ENCODE results near the gene LRRC45. TPM values are rescaled to one million over a fixed set of nuclear protein-coding genes. Genes with fewer than 3 reads are reported as not detected.

Gene LRRC45
- polyA plus RNA-seq, 1 donor (not counting 4 experiments of a cell fraction or from before 2014, with no cell fraction given), result 2.5 TPM

DNA sequence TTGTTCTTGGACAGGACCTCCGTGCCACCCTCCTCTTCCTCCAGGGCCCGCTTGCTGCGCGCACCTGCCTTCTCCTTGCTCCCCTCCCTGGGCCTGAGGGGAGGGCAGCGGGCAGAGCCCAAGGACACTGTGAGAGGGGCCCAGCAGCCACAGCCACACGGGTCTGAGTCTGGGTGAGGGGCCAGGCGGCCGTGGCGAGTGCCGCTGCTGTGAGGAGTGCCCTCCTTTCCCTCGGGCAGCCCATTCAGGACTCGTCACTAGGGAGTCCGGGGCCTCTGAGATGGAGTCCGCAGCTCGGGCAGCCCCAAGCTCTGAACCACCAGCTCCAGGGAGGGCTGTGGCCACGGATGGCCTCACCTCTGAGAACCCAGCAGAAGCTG lies 36.9 kb downstream of the LRRC45 start:
- peaks cover 7% of the 10 kb centered on the region for H3K4me1 ChIP-seq (ENCODE audit: control insufficient read depth, extremely low read depth, insufficient read depth, low read length)
- peaks cover 9% of the 10 kb centered on the region for H4K20me1 ChIP-seq (ENCODE audit: control insufficient read depth, extremely low read depth, insufficient read depth, low read length)
- DNase-seq (ENCODE audit: low read depth, low spot score) (no peak), FAIRE-seq (no peak)
- no peaks in the 10 kb centered on the region for H3K9me3 ChIP-seq (ENCODE audit: control insufficient read depth, low read depth, low read length)
- peaks cover 39 to 40% of the 10 kb centered on the region in 2 experiments for H3K36me3 ChIP-seq (ENCODE audit: control insufficient read depth in 2 of 2, extremely low read depth in 1 of 2, insufficient read depth in 2 of 2, low read length in 2 of 2)
- no peak overlapping the region for H3K27ac ChIP-seq (ENCODE audit: control insufficient read depth, insufficient read depth, low read length)
- H3K9me1 ChIP-seq (ENCODE audit: control insufficient read depth, extremely low read depth, insufficient read depth, low read length), result no peaks in the 10 kb centered on the region
- H3K4me3 ChIP-seq (ENCODE audit: control insufficient read depth in 2 of 3, extremely low read depth in 1 of 3, insufficient read depth in 2 of 3, low read depth in 1 of 3, low read length in 3 of 3), result no peak overlapping the region
- dilution Hi-C loops (cut with MboI; ENCODE audit: extremely low pct_ligation_motif_present, low sequenced_read_pairs), result no loop called here
- no peak for TF ChIP-seq EZH2 (IDR thresholded peaks at IDR 0.05; ENCODE audit: low read length)
- TF ChIP-seq, protein P1, sequence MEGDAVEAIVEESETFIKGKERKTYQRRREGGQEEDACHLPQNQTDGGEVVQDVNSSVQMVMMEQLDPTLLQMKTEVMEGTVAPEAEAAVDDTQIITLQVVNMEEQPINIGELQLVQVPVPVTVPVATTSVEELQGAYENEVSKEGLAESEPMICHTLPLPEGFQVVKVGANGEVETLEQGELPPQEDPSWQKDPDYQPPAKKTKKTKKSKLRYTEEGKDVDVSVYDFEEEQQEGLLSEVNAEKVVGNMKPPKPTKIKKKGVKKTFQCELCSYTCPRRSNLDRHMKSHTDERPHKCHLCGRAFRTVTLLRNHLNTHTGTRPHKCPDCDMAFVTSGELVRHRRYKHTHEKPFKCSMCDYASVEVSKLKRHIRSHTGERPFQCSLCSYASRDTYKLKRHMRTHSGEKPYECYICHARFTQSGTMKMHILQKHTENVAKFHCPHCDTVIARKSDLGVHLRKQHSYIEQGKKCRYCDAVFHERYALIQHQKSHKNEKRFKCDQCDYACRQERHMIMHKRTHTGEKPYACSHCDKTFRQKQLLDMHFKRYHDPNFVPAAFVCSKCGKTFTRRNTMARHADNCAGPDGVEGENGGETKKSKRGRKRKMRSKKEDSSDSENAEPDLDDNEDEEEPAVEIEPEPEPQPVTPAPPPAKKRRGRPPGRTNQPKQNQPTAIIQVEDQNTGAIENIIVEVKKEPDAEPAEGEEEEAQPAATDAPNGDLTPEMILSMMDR (optimal IDR thresholded peaks at IDR 0.05 in 1 of 3, IDR thresholded peaks at IDR 0.05 in 1 of 3, conservative IDR thresholded peaks at IDR 0.05 in 1 of 3; ENCODE audit: extremely low read depth in 1 of 3, insufficient read depth in 2 of 3, low read length in 3 of 3), result no peak
- H3K27me3 ChIP-seq (ENCODE audit: control insufficient read depth, extremely low read depth, insufficient read depth, low read length), result no peaks in the 10 kb centered on the region
- H3K9ac ChIP-seq (ENCODE audit: control insufficient read depth, extremely low read depth, insufficient read depth, low read length), result no peak overlapping the region
- H2AFZ ChIP-seq (ENCODE audit: control insufficient read depth, low read length), result no peak overlapping the region
- peaks cover 17% of the 10 kb centered on the region for H3K79me2 ChIP-seq (ENCODE audit: control insufficient read depth, insufficient read depth, low read length)
- no peak overlapping the region for H3K4me2 ChIP-seq (ENCODE audit: control insufficient read depth, extremely low read depth, insufficient read depth, low read depth, low read length)

DNA sequence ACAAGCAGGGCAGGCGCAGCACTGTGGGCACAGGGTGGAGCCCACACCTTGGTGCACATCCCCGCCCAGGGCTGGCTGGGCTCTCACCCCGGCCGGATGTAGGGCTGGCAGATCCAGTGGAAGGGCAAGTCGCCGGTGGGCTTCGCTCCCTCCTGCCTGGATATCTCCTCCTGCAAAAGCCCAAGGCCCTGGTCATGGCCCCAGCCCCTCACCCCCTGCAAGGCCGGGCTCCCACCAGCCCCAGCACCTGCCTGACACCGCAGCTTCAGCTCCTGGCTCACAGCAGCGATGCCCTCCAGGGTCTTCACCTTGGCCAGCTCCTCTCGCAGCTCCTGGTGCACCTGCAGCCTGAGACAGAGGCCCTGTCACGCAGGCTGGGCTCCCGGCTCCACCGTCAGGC lies 37.5 kb downstream of the LRRC45 start:
- FAIRE-seq (no peak), DNase-seq (ENCODE audit: low read depth, low spot score) (no peak)
- H3K4me1 ChIP-seq (ENCODE audit: control insufficient read depth, extremely low read depth, insufficient read depth, low read length), result peaks cover 7% of the 10 kb centered on the region
- H2AFZ ChIP-seq (ENCODE audit: control insufficient read depth, low read length), result no peak overlapping the region
- H3K27me3 ChIP-seq (ENCODE audit: control insufficient read depth, extremely low read depth, insufficient read depth, low read length), result no peaks in the 10 kb centered on the region
- H3K9me3 ChIP-seq (ENCODE audit: control insufficient read depth, low read depth, low read length), result no peaks in the 10 kb centered on the region
- peaks cover 35 to 36% of the 10 kb centered on the region in 2 experiments for H3K36me3 ChIP-seq (ENCODE audit: control insufficient read depth in 2 of 2, extremely low read depth in 1 of 2, insufficient read depth in 2 of 2, low read length in 2 of 2)
- peaks cover 20% of the 10 kb centered on the region for H3K79me2 ChIP-seq (ENCODE audit: control insufficient read depth, insufficient read depth, low read length)
- no peak overlapping the region for H3K4me3 ChIP-seq (ENCODE audit: control insufficient read depth in 2 of 3, extremely low read depth in 1 of 3, insufficient read depth in 2 of 3, low read depth in 1 of 3, low read length in 3 of 3)
- H4K20me1 ChIP-seq (ENCODE audit: control insufficient read depth, extremely low read depth, insufficient read depth, low read length), result peaks cover 9% of the 10 kb centered on the region
- H3K9me1 ChIP-seq (ENCODE audit: control insufficient read depth, extremely low read depth, insufficient read depth, low read length), result no peaks in the 10 kb centered on the region
- H3K4me2 ChIP-seq (ENCODE audit: control insufficient read depth, extremely low read depth, insufficient read depth, low read depth, low read length), result no peak overlapping the region
- dilution Hi-C loops (cut with MboI; ENCODE audit: extremely low pct_ligation_motif_present, low sequenced_read_pairs), result no loop called here
- TF ChIP-seq EZH2 (IDR thresholded peaks at IDR 0.05; ENCODE audit: low read length), result no peak
- TF ChIP-seq, protein P1 (optimal IDR thresholded peaks at IDR 0.05 in 1 of 3, IDR thresholded peaks at IDR 0.05 in 1 of 3, conservative IDR thresholded peaks at IDR 0.05 in 1 of 3; ENCODE audit: extremely low read depth in 1 of 3, insufficient read depth in 2 of 3, low read length in 3 of 3), result no peak
- H3K9ac ChIP-seq (ENCODE audit: control insufficient read depth, extremely low read depth, insufficient read depth, low read length), result no peak overlapping the region
- no peak overlapping the region for H3K27ac ChIP-seq (ENCODE audit: control insufficient read depth, insufficient read depth, low read length)
